DLD1 (cell line): ENCODE results near the gene IRF4.

Experiments used
- in situ Hi-C: cut with HindIII; loops from 2 replicates; pipeline ENCODE4 v1.10.0; 2017; ENCODE audit warnings: low sequenced_read_pairs

IRF4 gene

DNA sequence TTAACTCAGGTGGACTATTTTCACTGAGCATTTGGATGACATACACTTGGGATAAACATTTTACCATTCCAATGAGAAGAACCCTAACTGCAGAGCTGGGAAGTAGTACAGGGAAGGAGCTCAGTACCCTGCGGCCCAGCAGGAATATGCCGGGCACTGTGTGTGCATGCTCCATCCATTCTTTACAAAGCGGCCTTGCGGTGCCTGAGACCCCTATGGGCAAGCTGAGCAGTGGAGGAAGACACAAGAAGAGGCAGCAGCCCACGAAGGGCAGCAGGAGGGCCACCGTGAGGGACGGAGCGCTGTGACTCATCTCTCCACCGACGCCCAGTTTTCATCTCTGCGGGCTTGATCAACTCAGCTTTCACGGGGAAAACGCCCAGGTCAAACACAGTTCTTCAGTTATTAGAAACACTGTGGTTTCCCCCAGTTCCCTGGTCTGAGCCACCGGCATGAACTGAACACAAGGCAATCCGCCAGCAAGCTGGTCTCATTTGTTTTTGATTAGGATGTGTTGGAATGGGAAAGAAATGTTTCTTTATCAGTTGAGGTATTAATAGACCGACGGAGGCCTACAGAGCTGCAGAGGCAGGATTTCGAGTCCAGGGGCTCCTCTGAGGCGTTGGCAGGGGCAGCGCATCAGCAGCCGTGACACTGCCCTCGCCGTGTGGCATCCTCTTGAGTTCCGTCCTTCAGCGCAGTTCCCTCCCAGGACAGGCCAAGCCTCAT lies 44.9 kb downstream of the IRF4 start:
- in situ Hi-C loops, result no loop called here

DNA sequence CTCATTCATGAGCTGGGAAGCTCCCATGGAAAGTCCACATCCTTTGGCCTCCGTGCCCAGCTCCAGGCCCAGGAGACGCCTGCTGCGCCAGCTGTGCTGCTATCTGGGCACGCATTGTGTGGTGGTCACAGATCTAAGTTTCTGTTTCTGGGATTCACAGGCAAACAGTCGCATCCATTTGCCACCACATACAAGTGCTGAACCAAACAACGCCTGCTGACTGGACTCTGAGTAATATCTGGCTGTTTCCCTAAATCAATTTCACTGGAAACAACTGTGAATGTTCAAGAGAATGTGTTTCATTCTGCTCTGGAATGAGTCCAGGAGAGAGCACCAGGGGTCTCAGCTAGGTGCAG lies 45.5 kb downstream of the IRF4 start:
- in situ Hi-C loops, result no loop called here

DNA sequence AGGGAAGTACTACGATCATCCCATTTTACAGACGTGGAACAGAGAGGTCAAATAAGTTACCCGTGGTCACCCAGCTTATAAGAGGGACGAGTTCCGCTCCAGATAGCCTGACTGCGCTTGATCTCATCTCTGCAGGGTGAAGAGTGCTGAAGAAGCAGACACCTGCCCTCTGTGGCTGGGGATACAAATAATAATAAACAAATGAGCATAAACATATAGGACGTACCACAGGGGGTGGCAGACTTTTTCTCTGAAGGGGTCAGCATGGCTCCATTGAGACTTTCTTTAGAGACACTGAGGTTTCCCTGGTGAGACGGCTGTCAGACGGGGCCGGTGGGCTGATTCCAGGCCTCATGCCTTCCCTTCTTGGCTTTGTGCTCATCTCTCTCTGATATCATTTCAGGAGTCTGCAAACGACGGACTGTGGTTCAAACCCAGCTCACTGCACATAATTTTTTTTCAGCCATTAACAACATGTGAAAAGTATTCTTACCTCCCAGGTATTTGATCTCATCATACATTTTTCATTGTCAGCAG lies 47.1 kb downstream of the IRF4 start:
- in situ Hi-C loops, result no loop called here

DNA sequence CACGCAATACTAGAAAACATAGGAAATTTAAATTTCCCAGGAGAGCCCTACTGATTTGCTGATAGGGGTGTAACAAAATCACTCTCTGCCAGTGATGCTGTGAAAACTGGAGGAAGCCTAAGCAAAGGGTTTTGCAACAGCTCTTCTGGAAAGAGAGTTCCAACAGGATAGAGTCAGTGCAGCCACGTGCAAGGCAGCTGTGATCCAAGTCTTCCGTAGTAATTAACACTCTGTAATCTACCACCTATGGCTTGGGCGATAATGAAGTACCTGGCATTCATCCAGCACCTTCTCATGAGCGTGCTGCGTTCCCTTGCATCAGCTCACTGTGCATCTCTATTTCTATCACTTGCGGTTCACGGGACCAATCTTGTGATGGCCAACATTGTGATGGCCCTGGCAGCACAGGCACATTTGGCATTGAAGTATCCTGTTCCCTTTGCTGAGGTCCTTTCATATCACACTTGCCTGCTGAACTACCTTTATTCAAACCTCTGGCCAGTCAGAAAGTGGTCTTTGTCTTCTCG lies 48.2 kb downstream of the IRF4 start:
- in situ Hi-C loops, result no loop called here

DNA sequence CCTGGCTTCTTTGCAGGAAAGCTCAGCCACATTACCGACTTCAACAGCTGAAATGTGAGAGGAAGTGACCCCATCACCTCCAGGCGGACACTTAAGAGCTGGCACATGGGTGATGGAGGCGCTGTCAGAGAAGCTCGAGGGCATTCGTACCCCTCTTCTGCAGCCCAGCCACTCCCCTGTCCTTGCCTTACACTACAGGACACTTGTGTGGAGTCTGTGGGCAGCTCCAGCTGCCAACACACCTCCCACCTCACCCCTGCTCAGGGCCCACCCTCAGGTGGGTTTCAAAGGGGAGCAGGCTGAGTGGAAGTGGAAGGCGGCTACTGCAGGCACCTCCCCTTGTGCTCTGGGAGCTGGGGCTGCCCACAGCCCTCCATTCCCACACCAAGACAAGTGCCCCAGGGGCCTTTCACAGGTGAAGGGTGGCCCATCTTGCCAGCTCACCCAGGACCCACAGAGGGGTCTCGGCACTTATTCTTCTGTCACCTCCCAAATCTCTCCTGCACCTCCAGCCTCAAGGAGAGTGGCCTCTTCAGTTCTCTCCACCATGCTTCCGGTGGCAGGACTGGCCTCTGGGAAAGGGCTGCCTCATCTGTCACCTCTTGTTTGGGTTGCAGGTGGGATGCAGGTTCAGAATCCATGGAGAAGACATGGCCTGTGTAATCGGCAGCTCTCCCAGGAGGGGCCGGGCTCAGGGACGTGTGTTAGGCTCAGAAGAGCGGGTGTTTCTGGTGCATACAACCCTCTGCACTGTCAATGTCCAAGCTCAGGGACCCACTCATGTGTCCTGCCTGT lies 49.8 kb downstream of the IRF4 start:
- in situ Hi-C loops, result no loop called here

DNA sequence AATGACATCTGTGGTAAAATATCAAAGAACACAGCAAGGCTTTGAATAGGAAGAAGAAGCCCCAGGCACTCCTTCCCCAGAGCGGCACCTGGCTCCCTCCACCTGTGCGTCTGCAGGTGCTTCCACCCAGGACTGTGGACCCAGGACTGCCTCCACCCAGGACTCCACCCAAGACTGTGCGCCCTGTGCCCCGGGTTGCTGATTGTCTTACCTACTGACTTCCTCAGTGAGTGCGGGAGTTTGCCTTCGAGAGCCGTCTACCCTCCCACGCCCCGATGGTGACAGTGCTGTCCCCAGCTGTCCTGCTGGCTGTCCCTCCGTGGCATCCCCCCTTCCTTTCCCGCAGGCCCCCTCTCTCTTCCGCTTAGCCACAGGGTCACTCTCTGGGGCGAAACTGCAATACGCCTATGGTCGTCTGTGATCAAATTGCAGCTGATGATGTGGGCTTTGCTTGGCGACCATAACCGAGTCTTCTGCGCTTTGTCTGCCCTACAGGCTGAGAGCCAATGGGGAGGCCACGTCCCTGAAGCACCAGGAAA lies 52.1 kb downstream of the IRF4 start:
- in situ Hi-C loops, result no loop called here

DNA sequence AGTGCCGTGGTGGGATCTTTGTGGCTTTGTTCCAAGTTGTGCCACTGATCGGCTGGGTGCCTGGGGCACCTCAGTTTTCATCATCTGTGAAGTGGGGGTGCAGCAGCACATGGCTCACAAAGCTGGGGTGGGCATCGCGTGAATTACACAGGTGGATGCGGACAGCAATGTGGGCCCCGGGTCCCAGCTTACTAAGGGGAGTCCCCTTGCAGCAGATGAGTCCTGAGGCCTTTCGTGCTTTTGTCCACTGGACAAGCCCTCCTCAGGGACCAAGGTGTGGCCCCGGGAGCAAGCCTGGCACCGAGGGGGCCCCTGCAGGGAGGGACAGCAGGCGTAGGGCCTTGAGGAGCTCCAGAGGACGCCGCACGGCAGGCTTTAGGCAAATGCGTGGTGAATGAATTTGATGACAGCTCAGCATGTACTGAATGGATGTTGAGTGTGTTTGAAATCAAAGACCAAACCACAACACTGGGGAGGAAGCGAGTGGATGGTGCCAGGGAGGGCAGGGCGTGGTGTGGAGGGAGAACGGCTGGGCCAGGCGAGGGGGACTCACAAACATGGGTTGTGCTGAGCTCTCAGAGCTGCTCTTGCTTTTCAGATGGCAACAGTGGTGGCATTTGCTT lies 53.2 kb downstream of the IRF4 start:
- in situ Hi-C loops, result no loop called here

DNA sequence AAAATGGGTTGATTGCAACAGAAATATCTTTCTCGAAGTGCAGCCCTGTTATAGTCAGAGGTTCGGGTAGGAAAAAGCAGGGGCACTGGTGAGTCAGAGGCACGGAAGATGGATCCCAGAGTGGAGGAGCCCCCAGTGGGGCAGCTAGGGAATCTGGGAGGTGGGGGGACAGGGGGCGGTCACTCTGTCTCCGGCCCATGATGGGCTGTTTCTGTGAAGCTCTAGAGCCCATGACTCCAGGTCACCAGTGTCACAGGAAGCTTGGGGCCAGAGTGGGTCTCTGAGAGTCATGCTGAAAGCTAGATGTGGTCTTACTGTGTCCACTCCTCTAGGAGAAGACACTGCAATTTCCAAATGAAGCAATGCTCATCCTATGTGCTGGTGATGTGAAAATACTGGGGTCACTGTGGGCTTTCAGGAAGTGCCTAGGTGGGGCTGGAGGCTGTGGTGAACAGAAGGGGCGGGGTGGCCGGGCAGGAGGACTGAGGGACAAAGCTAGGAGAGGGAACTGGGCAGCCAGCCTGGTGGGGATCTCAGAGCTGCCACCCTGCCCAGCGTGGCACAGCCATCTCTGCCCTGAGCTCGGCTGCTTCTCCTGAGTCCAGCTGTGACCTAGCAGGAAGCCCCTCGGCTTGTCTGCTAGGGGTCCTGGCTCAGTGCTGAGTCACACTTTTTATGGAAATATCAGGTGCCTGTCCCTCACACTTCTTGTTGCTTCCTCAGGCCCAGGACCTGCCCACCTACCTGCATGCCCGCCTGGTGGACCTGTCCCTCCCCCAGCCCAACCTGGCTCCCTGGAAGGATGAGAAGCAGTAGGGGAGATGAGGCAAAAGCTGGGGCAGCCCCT lies 54.2 kb downstream of the IRF4 start:
- in situ Hi-C loops, result no loop called here

DNA sequence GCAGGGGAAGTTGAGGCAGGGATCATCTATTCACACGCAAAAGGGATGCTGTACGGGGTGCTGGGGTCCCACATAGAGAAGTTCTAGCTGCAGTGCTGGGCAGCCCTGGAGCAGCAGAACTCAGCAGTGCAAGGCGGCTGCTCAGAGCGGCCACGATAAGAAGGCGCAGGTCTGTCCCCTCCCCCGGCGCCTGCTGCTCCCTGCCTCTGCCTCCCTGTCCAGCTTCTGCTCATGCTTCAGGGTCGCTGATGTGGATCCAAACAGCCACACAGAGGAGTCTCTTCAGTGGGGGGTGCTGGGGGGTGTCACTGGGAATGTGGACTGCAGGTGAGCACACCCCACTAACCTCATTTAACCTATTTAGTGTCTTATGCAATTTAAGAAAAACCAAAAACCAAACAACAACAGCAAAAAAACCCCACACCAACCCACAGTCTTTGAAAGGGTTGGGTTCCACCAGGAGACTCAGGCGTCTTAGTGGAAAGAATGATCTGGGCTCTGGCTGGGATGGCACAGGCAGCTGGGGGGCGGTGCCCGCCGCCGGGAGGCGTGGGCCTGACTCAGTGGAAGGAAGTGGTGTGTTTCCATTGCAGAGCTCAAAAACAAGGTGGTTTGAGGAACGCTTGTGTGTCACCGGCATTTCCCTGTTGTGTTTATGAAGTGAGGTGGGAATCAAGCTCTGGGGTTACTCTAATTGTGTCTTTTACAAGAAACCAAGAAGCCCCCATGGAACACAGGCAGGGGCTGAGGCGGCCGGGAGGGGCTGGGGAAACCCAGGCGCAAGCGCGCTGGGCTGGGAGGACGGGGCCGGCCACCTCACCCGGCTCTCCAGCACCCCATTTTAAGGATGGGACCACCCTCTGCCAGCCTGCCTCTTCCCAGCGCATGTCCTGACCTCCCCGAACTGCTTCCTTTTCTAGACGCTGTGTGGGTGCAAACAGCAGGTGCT lies 55.1 kb downstream of the IRF4 start:
- in situ Hi-C loops, result no loop called here

DNA sequence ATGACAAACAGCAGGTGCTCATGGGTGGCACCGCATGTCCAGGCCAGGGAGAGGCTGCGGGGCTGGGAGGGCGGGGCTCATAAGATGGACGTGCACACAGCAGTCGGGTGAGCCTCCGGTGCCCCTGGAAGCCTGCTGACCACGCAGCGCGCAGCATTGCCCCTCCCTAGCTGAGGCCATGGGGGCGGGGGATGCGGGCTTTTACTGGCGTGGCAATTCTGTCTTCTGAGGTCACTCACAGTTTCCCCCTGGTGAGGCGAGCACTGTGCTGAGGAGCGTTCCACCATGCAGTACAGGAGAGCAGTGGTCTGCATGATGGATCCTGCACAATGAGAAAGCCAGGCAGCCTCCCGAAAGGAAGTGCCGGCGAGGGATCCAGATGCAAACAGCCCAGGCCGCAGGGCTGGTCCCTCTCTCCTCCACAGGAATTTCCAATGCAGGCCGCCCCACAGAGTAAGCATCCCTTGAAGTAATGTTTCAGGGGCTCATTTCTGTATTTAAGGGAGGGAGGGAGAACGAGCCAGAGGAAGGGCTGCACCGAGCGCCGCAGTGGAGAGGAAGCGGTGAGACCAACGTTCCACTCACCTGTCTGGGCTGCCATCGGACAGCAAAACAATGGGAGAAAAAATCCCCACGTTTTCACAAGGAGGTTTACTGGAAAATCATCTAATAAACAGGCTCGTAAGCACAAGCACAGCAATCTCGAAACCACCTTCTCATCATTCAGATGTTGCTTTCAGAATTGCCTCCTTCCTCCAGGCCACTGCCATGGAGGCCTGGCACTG lies 56.0 kb downstream of the IRF4 start:
- in situ Hi-C loops, result no loop called here

DNA sequence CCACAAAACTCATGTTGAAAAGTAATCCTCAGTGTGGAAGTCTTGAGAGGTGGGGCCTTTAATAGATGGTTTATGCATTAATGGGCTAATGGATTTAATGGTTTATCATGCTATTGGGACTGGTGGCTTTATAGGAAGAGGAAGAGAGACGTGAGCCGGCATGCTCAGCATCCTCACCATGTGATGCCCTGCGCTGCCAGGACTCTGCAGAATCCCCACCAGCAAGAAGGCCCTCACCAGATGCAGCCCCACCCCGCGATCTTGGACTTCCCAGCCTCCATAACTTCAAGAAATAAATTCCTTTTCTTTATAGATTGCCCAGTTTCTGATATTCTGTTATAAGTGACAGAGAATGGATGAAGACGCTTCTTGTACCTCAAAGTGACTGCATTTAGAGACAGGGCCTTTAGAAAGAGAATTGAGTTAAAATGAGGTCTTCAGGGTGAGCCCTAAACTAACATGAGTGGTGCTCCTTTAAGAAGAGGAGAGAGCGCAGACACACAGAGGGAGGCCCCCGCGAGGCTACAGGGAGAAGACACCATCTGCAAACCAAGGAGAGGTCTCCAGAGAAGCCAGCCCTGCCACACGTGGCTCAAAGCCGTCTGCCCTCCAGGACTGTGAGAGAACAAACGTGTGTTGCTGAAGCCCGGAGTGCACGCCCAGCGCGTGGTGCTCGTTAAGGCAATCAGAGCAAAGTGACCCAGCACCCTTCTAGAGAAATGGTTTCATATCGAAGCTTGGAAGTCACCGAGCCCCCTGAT lies 56.9 kb downstream of the IRF4 start:
- in situ Hi-C loops, result no loop called here

DNA sequence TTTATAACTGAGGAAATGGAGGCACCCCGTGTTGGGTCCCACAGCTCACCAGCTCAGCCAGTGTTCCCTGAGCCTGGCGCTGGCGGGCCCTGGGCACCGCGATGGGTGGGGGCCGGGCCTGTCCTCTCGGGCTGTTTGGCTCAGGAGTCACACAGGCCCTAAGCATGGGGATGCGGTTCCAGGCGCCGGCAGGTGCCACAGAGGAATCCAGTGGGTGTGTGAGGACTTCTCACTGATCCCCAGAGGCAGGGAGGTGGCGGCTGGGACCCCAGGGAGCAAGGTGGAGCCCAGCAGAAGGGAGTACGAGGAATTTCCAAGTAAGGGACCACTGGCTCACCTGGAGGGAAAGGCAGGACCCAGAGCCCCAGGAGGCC lies 57.5 kb downstream of the IRF4 start:
- in situ Hi-C loops, result no loop called here

DNA sequence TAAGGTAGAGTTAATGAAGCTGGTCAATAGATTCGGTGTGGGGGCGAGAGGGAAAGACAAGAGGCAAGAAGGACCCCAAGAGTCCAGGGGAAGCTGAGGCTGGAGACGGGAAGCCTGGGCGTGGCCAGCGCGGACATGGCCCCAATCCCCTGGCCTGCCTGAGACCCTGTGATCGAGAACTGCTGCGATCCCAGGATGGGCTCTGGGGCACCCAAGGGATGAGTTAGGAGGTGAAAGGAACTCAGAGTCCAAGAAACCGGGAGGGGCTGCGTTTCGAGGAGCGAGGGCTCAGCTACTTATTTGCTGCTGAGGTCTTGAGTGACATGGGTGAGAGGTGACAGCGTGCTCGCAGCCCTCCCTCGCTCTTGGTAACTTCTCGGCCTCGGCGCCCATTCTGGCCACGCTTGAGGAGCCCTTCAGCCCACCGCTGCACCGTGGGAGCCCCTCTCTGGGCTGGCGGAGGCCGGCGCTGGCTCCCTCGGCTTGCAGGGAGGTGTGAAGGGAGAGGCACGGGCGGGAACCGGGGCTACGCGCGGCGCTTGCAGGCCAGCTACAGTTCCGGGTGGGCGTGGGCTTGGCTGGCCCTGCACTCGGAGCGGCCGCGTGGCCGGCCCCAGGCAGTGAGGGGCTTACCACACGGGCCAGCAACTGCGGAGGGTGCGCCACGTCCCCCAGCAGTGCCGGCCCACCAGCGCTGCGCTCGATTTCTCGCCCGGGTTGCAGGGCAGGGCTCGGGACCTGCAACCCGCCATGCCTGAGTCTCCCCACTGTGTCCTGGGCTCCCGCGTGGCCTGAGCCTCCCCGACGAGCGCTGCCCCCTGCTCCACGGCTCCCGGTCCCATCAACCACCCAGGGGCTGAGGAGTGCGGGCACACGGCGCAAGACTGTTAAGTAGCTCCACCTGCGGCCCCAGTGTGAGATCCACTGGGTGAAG lies 58.2 kb downstream of the IRF4 start:
- in situ Hi-C loops, result no loop called here

DNA sequence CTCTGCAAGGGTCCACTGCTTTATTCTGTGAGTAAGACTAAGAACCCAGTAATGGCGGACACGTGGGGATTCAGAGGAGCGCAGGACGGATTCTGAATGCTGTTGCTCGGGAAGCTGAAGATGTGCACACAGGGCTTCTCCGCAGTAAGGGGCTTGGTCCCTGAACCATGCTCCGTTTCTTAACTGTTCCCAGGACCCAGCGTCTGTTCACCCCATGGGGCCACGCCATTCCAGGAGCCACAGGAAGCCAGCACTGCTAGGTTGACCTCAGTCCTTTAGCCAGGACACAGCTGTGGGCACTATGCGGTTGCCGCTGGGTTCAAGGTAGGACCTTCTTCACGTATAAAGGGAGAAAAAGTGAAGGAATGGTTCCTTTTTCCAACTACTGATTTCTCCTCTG lies 59.8 kb downstream of the IRF4 start:
- in situ Hi-C loops, result no loop called here

DNA sequence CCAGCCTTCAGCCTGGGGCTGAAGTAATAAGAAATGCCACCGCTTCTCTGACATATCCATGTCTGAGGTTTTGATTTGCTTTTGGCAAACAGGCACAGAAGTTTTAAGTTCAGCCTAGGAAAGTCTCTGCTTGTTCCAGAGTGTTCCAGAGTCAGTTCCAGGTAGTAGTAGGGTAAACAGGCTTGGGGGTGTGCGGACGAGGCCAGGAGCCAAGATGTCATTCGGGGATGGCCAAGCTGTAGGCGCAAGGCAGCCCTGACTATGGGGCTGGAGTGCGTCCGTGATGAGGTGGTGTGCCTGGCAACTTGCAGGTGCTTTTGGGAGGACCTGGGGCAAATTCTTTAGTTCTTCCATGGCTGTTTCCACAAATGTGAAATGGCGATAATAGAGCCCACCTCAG lies 60.3 kb downstream of the IRF4 start:
- in situ Hi-C loops, result no loop called here

DNA sequence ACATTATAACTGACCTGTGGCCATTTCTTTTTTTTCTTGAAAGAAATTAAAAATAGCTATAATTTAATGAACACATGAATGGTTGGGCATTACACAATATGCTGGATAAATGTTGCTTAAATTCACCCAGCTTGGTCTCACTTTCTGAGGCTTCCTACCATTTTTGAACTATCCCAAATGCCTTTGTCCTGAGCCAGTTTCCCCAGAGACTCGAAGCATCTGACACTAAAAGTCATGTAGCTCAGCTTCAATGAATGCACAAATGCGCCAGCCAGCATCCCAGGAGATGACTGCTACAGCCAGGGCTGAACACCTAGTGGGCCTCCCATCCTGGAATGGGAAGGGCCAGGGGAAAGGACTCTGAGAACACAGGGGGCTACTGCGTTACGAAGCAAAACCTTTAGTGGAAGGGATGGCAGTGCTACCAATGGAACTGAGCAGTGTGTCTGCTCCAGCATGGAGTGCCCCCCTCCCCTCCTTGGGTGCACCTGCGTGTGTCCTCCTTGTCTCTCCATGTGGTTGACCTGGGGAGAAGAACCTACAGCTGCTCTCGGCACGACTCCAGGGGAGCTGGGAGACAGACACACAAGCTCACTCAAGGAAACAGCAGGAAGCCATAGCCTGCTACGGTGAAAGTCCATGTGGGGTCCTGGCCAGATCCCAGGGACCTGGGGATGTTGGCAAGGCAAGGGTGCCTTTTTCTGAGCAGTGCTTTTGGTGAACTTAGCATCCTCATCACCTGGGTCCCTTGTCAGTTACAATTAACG lies 60.9 kb downstream of the IRF4 start:
- in situ Hi-C loops, result no loop called here
